Motor neuron (in vitro differentiated cells): ENCODE results near the gene LBX2. TPM values are rescaled to one million over a fixed set of nuclear protein-coding genes. Genes with fewer than 3 reads are reported as not detected.

Source experiments
- total RNA-seq, 8 experiments: library from RNA; unstranded; fragments of 300-600 nt; gene quantifications; 2 replicates each; pipeline versions ENCODE4 v1.2.3 to v1.2.4, GENCODE V29; 2022

The LBX2 gene
- total RNA-seq, 8 experiments from 2014 or later, result 0.36 to 7.7 (median 1.4) TPM

Other genes starting within 250 kb of the LBX2 start
- 1 to 10 TPM in 7 of 8 experiments, under 1 TPM in 1; 0.25 to 5.9 (median 2.8) TPM for gene SLC4A5, start 156.2 kb downstream of the LBX2 start, total RNA-seq
- gene DCTN1, start 119.3 kb downstream of the LBX2 start, total RNA-seq, result 100 to 1,000 TPM in 7 of 8 experiments, 10 to 100 TPM in 1; 92.7 to 205 (median 134) TPM
- gene C2orf81, start 78.0 kb downstream of the LBX2 start, total RNA-seq, result 1 to 10 TPM; 1.6 to 5.8 (median 2.7) TPM
- 10 to 100 TPM; 15.1 to 63.7 (median 49.5) TPM for gene WDR54, start 77.9 kb downstream of the LBX2 start, total RNA-seq
- 10 to 100 TPM in 4 of 8 experiments, 1 to 10 TPM in 4; 1.4 to 33.2 (median 9.7) TPM for gene RTKN, start 57.7 kb downstream of the LBX2 start, total RNA-seq
- 10 to 100 TPM; 17.6 to 51.4 (median 22.9) TPM for gene INO80B, start 44.5 kb downstream of the LBX2 start, total RNA-seq
- 100 to 1,000 TPM in 4 of 8 experiments, 10 to 100 TPM in 4; 55.2 to 117 (median 99.8) TPM for gene WBP1, start 41.2 kb downstream of the LBX2 start, total RNA-seq
- 10 to 100 TPM; 30.8 to 47.6 (median 37.9) TPM for gene MOGS, start 34.2 kb downstream of the LBX2 start, total RNA-seq
- 10 to 100 TPM; 51.1 to 83.5 (median 68.3) TPM for gene MRPL53, start 26.9 kb downstream of the LBX2 start, total RNA-seq
- gene CCDC142, start 16.6 kb downstream of the LBX2 start, total RNA-seq, result 10 to 100 TPM in 6 of 8 experiments, 1 to 10 TPM in 2; 8.0 to 32.3 (median 12.8) TPM
- gene TTC31, start 16.5 kb downstream of the LBX2 start, total RNA-seq, result 10 to 100 TPM in 5 of 8 experiments, 1 to 10 TPM in 3; 4.0 to 23.5 (median 10.2) TPM
- 10 to 100 TPM; 14.9 to 28.2 (median 18.4) TPM for gene PCGF1, start 8.1 kb upstream of the LBX2 start, total RNA-seq
- 1 to 10 TPM in 2 of 8 experiments, under 1 TPM in 5, not detected in 1; 0.05 to 1.5 (median 0.73) TPM for gene TLX2, start 14.8 kb upstream of the LBX2 start, total RNA-seq
- gene DQX1, start 26.6 kb upstream of the LBX2 start, total RNA-seq, result 1 to 10 TPM in 1 of 8 experiments, under 1 TPM in 6, not detected in 1; 0.11 to 1.0 (median 0.31) TPM
- 100 to 1,000 TPM in 3 of 8 experiments, 10 to 100 TPM in 5; 43.1 to 121 (median 74.7) TPM for gene AUP1, start 30.1 kb upstream of the LBX2 start, total RNA-seq
- gene HTRA2, start 30.3 kb upstream of the LBX2 start, total RNA-seq, result 10 to 100 TPM; 30.9 to 49.4 (median 39.3) TPM
- 10 to 100 TPM in 2 of 8 experiments, 1 to 10 TPM in 4, under 1 TPM in 2; 0.54 to 29.3 (median 9.1) TPM for gene LOXL3, start 54.3 kb upstream of the LBX2 start, total RNA-seq
- 10 to 100 TPM in 1 of 8 experiments, 1 to 10 TPM in 7; 1.6 to 23.0 (median 6.3) TPM for gene DOK1, start 55.1 kb upstream of the LBX2 start, total RNA-seq
- under 1 TPM in 5 of 8 experiments, not detected in 3; 0.08 to 0.50 (median 0.22) TPM for gene M1AP, start 148.7 kb upstream of the LBX2 start, total RNA-seq
- gene SEMA4F, start 154.6 kb upstream of the LBX2 start, total RNA-seq, result 10 to 100 TPM in 4 of 8 experiments, 1 to 10 TPM in 1, under 1 TPM in 3; 0.31 to 21.4 (median 10.4) TPM